CD4-positive, alpha-beta T cell treated with Interleukin-17A for 1 hour (primary cell): ENCODE measurements around the gene LRP1.
"Not testable (repeated sequence)": the region's sequence is repeated elsewhere in the genome, so short reads cannot be mapped to it uniquely, and the experiment has no call there.

Experiments
- DNase-seq: peaks from one replicate; pipeline ENCODE4 v3.0.0-alpha.2; 2020

The LRP1 gene

GRCh38 chr12:57112492-57113294 is 15.6 kb upstream of the LRP1 start:
- DNase-seq = no peak

- no peak for DNase-seq
These were observed 11.6 kb upstream of the LRP1 start for GRCh38 chr12:57116580-57117281.

- DNase-seq = no peak
These were observed 9.5 kb upstream of the LRP1 start for GRCh38 chr12:57118711-57119271.

- DNase-seq = no peak
These were observed 8.8 kb upstream of the LRP1 start for GRCh38 chr12:57119294-57120085.

- not testable (repeated sequence) for DNase-seq
These were observed 7.6 kb upstream of the LRP1 start for GRCh38 chr12:57120718-57121117.

GRCh38 chr12:57123813-57124212 is 4.5 kb upstream of the LRP1 start:
- no peak for DNase-seq

- peak; percentile 85 for DNase-seq
These were observed 3.9 kb upstream of the LRP1 start for GRCh38 chr12:57124261-57124877.

- no peak for DNase-seq
These were observed 2.2 kb upstream of the LRP1 start for GRCh38 chr12:57126061-57126460.

- no peak for DNase-seq
These were observed 1.7 kb upstream of the LRP1 start for GRCh38 chr12:57126561-57126960.

GRCh38 chr12:57127101-57127725 is 1.1 kb upstream of the LRP1 start:
- DNase-seq = peak; percentile 29

- DNase-seq = no peak
These were observed 400 bp downstream of the LRP1 start for GRCh38 chr12:57128519-57129247.

- no peak for DNase-seq
These were observed 1.1 kb downstream of the LRP1 start for GRCh38 chr12:57129321-57129842.

GRCh38 chr12:57129889-57130288 is 1.6 kb downstream of the LRP1 start:
- DNase-seq = no peak

GRCh38 chr12:57130941-57131340 is 2.7 kb downstream of the LRP1 start:
- no peak for DNase-seq

- no peak for DNase-seq
These were observed 3.8 kb downstream of the LRP1 start for GRCh38 chr12:57131896-57132744.

GRCh38 chr12:57133013-57133569 is 4.8 kb downstream of the LRP1 start:
- no peak for DNase-seq

- no peak for DNase-seq
These were observed 5.6 kb downstream of the LRP1 start for GRCh38 chr12:57133916-57134315.

GRCh38 chr12:57134949-57135348 is 6.7 kb downstream of the LRP1 start:
- no peak for DNase-seq

- no peak for DNase-seq
These were observed 7.4 kb downstream of the LRP1 start for GRCh38 chr12:57135527-57136326.
